ENCODE measurements around the gene ABCD4.
"Not testable (repeated sequence)": the region's sequence is repeated elsewhere in the genome, so short reads cannot be mapped to it uniquely, and the experiment has no call there.

ABCD4 gene

GRCh38 chr14:74302152-74302628, 544 bp downstream of the ABCD4 start:
- DNase-seq (ENCODE audit: low read depth, low spot score), result no peak

GRCh38 chr14:74301594-74302151, 1.1 kb downstream of the ABCD4 start:
- DNase-seq (ENCODE audit: low read depth, low spot score), result no peak

GRCh38 chr14:74299061-74299545, 3.6 kb downstream of the ABCD4 start:
- no peak for DNase-seq (ENCODE audit: low read depth, low spot score)

- DNase-seq (ENCODE audit: low read depth, low spot score), result no peak
These were observed 4.7 kb downstream of the ABCD4 start for GRCh38 chr14:74297986-74298385.

GRCh38 chr14:74296037-74296467, 6.7 kb downstream of the ABCD4 start:
- DNase-seq (ENCODE audit: low read depth, low spot score), result no peak

GRCh38 chr14:74293606-74294005, 9.1 kb downstream of the ABCD4 start:
- no peak for DNase-seq (ENCODE audit: low read depth, low spot score)

GRCh38 chr14:74292061-74292460, 10.7 kb downstream of the ABCD4 start:
- DNase-seq (ENCODE audit: low read depth, low spot score), result no peak

GRCh38 chr14:74290415-74290814, 12.3 kb downstream of the ABCD4 start:
- DNase-seq (ENCODE audit: low read depth, low spot score), result no peak

- DNase-seq (ENCODE audit: low read depth, low spot score), result no peak
These were observed 12.9 kb downstream of the ABCD4 start for GRCh38 chr14:74289801-74290200.

GRCh38 chr14:74286736-74287135, 16.0 kb downstream of the ABCD4 start:
- no peak for DNase-seq (ENCODE audit: low read depth, low spot score)

GRCh38 chr14:74281069-74281468, 21.7 kb downstream of the ABCD4 start:
- no peak for DNase-seq (ENCODE audit: low read depth, low spot score)

- DNase-seq (ENCODE audit: low read depth, low spot score), result no peak
These were observed 24.7 kb downstream of the ABCD4 start for GRCh38 chr14:74278080-74278479.

GRCh38 chr14:74275241-74275841, 27.4 kb downstream of the ABCD4 start:
- DNase-seq (ENCODE audit: low read depth, low spot score), result no peak

GRCh38 chr14:74271365-74271764, 31.4 kb downstream of the ABCD4 start:
- no peak for DNase-seq (ENCODE audit: low read depth, low spot score)

GRCh38 chr14:74270382-74271177, 32.2 kb downstream of the ABCD4 start:
- not testable (repeated sequence) for DNase-seq (ENCODE audit: low read depth, low spot score)

GRCh38 chr14:74267588-74267987, 35.1 kb downstream of the ABCD4 start:
- no peak for DNase-seq (ENCODE audit: low read depth, low spot score)

- DNase-seq (ENCODE audit: low read depth, low spot score), result no peak
These were observed 37.3 kb downstream of the ABCD4 start for GRCh38 chr14:74265301-74265965.

- no peak for DNase-seq (ENCODE audit: low read depth, low spot score)
These were observed 38.8 kb downstream of the ABCD4 start for GRCh38 chr14:74263921-74264320.

- no peak for DNase-seq (ENCODE audit: low read depth, low spot score)
These were observed 39.6 kb downstream of the ABCD4 start for GRCh38 chr14:74263181-74263580.

- no peak for DNase-seq (ENCODE audit: low read depth, low spot score)
These were observed 40.7 kb downstream of the ABCD4 start for GRCh38 chr14:74262076-74262475.

- DNase-seq (ENCODE audit: low read depth, low spot score), result no peak
These were observed 41.4 kb downstream of the ABCD4 start for GRCh38 chr14:74261288-74261687.

Data from iPS DF 19.7 (cell line).